ENCODE results near the gene TNS1.

- no peak for TF ChIP-seq CTCF (IDR thresholded peaks at IDR 0.05)
- TF ChIP-seq POLR2A (IDR thresholded peaks at IDR 0.05) = no peak
Measured at GRCh38 chr2:217812170-217812569, 190.6 kb downstream of the TNS1 start.

All from Peyer's patch (tissue), 4 donors.